Ascending aorta (tissue), 2 donors: ENCODE measurements around the gene UBA1. TPM values are rescaled to one million over a fixed set of nuclear protein-coding genes. Genes with fewer than 3 reads are reported as not detected.

Experiments
- DNase-seq, 2 donors: peaks; one replicate each; pipeline ENCODE4 v3.0.0-alpha.2; 2019; ENCODE audit warnings: low spot score in 2 of 2
- H3K27ac ChIP-seq, 2 donors: fragments of 200-600 bp; sonication (generic); one replicate each; pipeline ENCODE4 v1.5.1; 2016 to 2017; ENCODE audit warnings: mild to moderate bottlenecking in 1 of 2
- H3K27me3 ChIP-seq: fragments of 200-600 bp; sonication (generic); one replicate; pipeline ENCODE4 v1.5.1; 2017
- H3K36me3 ChIP-seq, 2 donors: fragments of 200-600 bp; sonication (generic); one replicate each; pipeline ENCODE4 v1.5.1; 2016
- H3K4me1 ChIP-seq, 2 donors: fragments of 200-600 bp; sonication (generic); one replicate each; pipeline ENCODE4 v1.5.1; 2016 to 2017; ENCODE audit warnings: mild to moderate bottlenecking in 1 of 2
- H3K4me3 ChIP-seq, 2 donors: fragments of 200-600 bp; sonication (generic); one replicate each; pipeline ENCODE4 v1.5.1; 2016 to 2017; ENCODE audit warnings: mild to moderate bottlenecking in 1 of 2
- H3K9me3 ChIP-seq, 2 donors: fragments of 200-600 bp; sonication (generic); one replicate each; pipeline ENCODE4 v1.5.1; 2016
- intact Hi-C: fragments of 100-400 bp; cut with DNase I; formaldehyde crosslinking; loops from one replicate; pipeline ENCODE4 v1.15.1; 2023
- total RNA-seq: library from RNA; depleted of rRNA; stranded (reverse); fragments of >200 nt; gene quantifications from one replicate; pipeline ENCODE4 v1.1.0, GENCODE V29; 2016
- TF ChIP-seq, protein P1 (sequence below), 3 experiments: fragments of 200-600 bp in 2 of 3; fragments of 450-650 bp in 1 of 3; sonication (generic) in 2 of 3; IDR thresholded peaks; one replicate each; pipeline ENCODE4 v1.5.1; 2016 to 2019; ENCODE audit warnings: antibody characterized with exemption in 3 of 3, mild to moderate bottlenecking in 1 of 3, moderate library complexity in 1 of 3

The UBA1 gene
- total RNA-seq, 1 donor from 2014 or later = 162 TPM

DNA sequence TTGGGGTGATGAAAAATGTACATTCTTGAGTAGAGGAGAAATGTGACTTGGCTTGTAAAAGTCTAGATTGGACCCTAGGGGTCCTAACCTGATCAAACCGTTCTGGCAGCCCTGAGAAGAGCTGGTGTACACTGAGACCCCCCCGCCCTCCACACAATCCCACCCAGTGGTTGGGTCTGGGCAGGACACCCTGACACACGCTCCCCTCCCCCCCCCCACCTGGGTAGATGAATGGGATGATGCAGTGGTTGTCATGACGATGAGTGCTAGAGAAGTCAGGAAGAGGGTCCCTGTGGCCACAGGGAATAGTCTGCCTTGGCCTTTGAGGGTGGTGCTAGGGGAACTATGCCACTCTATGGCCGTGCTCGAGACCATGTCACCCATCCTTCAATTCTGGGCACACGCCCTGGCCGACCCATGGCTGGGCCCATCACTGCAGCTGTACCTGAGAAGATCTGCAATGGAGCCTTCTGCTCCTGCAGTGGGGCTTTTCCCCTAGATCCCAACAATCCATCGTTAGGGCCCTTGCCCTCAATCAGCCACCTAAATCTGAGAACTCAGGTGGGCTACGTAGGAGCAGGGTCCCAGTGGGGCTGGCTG is 29.2 kb downstream of the UBA1 start:
- TF ChIP-seq, protein P1, sequence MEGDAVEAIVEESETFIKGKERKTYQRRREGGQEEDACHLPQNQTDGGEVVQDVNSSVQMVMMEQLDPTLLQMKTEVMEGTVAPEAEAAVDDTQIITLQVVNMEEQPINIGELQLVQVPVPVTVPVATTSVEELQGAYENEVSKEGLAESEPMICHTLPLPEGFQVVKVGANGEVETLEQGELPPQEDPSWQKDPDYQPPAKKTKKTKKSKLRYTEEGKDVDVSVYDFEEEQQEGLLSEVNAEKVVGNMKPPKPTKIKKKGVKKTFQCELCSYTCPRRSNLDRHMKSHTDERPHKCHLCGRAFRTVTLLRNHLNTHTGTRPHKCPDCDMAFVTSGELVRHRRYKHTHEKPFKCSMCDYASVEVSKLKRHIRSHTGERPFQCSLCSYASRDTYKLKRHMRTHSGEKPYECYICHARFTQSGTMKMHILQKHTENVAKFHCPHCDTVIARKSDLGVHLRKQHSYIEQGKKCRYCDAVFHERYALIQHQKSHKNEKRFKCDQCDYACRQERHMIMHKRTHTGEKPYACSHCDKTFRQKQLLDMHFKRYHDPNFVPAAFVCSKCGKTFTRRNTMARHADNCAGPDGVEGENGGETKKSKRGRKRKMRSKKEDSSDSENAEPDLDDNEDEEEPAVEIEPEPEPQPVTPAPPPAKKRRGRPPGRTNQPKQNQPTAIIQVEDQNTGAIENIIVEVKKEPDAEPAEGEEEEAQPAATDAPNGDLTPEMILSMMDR (IDR thresholded peaks at IDR 0.05) = no peak
- H3K9me3 ChIP-seq = no peaks in the 10 kb centered on the region
- no peak for DNase-seq
- intact Hi-C loops = no loop called here
- H3K27me3 ChIP-seq = no peaks in the 10 kb centered on the region
- no peak overlapping the region for H3K27ac ChIP-seq
- H3K4me1 ChIP-seq = peaks cover 3 to 6% of the 10 kb centered on the region in 2 donors
- peaks cover 42 to 50% of the 10 kb centered on the region in 2 donors for H3K36me3 ChIP-seq
- no peak overlapping the region for H3K4me3 ChIP-seq

DNA sequence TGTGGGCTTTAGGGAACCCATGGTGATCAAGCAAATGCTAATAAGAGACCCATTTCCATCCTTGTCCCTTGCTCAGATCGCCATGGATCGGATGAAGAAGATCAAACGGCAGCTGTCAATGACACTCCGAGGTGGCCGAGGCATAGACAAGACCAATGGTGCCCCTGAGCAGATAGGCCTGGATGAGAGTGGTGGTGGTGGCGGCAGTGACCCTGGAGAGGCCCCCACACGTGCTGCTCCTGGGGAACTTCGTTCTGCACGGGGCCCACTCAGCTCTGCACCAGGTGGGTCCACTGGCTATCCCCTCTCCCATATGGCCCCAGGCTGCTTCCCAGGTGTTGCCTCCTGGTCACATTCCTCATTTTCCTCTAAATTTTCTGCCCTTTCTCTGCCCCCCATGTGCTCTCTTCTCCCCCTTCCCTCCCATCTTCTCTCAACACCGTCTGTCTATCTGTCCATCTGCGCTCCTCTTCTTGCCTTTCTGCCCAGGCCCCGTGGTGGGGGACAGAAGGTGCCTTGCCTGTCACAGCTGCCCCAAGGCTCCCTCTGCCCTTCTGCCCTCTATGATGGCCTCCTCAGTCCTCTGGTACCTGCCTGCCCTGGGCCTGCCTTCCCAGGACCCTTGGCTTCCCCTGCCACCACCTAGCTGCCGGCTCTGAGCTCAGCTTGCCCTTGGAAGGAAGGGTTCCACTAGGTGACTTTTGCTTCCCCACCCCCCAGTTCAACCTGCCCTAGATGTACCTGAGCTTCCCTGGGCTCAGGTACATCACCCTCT is 30.0 kb downstream of the UBA1 start:
- DNase-seq = no peak
- Histone ChIP-seq H3K27me3 (no peaks in the 10 kb centered on the region), H3K4me3 (no peak overlapping the region), H3K4me1 (peaks cover 3 to 6% of the 10 kb centered on the region in 2 donors), H3K27ac (no peak overlapping the region), H3K36me3 (peaks cover 45 to 58% of the 10 kb centered on the region in 2 donors), H3K9me3 (no peaks in the 10 kb centered on the region)
- intact Hi-C loops = no loop called here
- TF ChIP-seq, protein P1 (IDR thresholded peaks at IDR 0.05) = no peak

DNA sequence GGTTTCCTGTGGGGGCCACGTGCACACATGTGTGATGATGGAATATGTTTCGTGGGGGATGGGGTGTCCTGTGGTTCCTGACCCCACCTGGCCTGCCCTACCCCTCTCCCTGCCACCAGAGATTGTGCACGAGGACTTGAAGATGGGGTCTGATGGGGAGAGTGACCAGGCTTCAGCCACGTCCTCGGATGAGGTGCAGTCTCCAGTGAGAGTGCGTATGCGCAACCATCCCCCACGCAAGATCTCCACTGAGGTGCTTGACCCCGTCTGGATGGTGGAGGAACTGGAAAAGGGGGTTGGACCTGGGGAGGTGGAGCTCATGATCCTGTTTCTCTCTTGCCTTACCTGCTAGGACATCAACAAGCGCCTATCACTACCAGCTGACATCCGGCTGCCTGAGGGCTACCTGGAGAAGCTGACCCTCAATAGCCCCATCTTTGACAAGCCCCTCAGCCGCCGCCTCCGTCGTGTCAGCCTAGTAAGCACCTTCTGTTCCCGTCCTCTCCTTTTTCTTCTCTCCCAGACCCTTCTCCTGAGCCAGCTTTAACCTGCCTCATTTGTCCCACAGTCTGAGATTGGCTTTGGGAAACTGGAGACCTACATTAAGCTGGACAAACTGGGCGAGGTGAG is 30.8 kb downstream of the UBA1 start:
- DNase-seq = no peak
- intact Hi-C loops = no loop called here
- TF ChIP-seq, protein P1 (IDR thresholded peaks at IDR 0.05) = no peak
- Histone ChIP-seq H3K27ac (no peak overlapping the region), H3K36me3 (peaks cover 48 to 63% of the 10 kb centered on the region in 2 donors), H3K4me3 (no peak overlapping the region), H3K27me3 (no peaks in the 10 kb centered on the region), H3K4me1 (peaks cover 3 to 6% of the 10 kb centered on the region in 2 donors), H3K9me3 (no peaks in the 10 kb centered on the region)

- H3K4me1 ChIP-seq = peaks cover 0 to 6% of the 10 kb centered on the region in 2 donors
- no peak for DNase-seq
- peaks cover 48 to 63% of the 10 kb centered on the region in 2 donors for H3K36me3 ChIP-seq
- intact Hi-C loops = no loop called here
- no peak overlapping the region for H3K27ac ChIP-seq
- no peaks in the 10 kb centered on the region for H3K27me3 ChIP-seq
- H3K9me3 ChIP-seq = no peaks in the 10 kb centered on the region
- TF ChIP-seq, protein P1 (IDR thresholded peaks at IDR 0.05) = no peak
- H3K4me3 ChIP-seq = no peak overlapping the region
These were observed 31.3 kb downstream of the UBA1 start for GRCh38 chrX:47224896-47225290.

DNA sequence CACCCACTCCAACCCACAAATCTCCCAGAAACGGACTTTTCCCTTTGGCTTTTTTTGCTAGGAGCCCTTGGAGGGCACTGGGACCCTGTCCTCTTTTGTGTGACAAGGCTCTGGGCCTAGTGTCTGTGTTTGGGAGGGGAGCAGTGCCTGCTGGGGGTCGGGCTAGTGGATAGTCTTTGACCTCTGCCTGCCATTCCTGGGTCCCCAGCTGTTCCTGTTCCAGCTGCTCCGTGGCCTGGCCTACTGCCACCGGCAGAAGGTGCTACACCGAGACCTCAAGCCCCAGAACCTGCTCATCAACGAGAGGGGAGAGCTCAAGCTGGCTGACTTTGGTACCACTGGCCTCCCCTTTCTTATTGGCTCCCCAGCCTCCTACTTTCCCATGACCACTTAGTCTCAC is 32.4 kb downstream of the UBA1 start:
- no peaks in the 10 kb centered on the region for H3K27me3 ChIP-seq
- TF ChIP-seq, protein P1 (IDR thresholded peaks at IDR 0.05) = no peak
- no peaks in the 10 kb centered on the region for H3K9me3 ChIP-seq
- no peak for DNase-seq
- H3K36me3 ChIP-seq = peaks cover 48 to 63% of the 10 kb centered on the region in 2 donors
- intact Hi-C loops = no loop called here
- no peaks in the 10 kb centered on the region for H3K4me1 ChIP-seq
- no peak overlapping the region for H3K4me3 ChIP-seq
- no peak overlapping the region for H3K27ac ChIP-seq
